Stimulated activated CD4-positive, alpha-beta T cell treated with anti-CD3 and anti-CD28 coated beads, Interleukin-12 subunit alpha, Interleukin-12 subunit beta, amount 100 ng/mL, for 4 hours (primary cell): Measurements from ENCODE around the gene CDH13.

ENCODE experiments used
- DNase-seq: peaks from one replicate; pipeline ENCODE4 v3.0.0-alpha.2; 2020

Gene CDH13

GRCh38 chr16:83136924-83137323 lies 510.2 kb downstream of the CDH13 start:
- no peak for DNase-seq

DNA sequence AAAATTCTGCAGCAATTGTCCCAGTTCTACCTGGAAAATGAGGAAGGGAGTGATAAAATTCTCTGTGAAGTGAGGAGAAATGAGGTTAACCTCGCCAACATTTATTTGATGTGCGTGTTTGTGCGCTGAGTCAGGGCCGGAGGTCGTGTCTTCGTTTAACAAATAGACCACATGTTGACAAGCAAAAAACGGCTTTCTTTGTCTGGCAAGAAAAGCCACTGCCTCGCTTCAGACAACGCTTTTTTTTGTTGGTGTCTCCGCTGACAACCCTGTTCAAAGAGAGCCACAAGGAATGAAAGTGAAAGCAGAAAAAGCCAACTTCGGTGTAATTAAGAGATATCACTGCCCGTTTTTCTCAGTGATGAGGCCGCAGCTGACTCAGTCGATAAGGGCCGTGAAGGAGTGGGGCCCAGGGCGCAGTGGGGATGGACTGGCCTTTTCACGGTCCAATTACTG lies 510.6 kb downstream of the CDH13 start:
- no peak for DNase-seq

DNA sequence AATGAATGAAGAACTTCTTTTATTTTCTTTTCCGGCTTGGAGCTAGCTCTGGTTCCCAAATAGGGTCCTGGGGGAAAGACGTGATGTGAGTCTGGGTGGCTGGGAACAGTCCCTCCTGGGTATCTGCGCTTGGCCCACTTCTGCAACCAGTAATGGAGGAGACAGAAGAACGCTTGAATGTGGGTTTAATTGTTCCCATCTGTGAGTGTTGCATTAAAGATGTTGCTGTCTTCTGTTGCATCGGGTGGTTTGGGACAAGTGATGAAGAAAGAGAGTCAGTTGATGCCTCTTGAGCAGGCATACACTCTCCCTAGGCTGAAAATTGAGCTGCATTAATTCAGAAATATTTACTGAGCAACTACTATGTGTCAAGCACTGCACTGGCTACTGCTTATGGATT lies 511.1 kb downstream of the CDH13 start:
- no peak for DNase-seq

DNA sequence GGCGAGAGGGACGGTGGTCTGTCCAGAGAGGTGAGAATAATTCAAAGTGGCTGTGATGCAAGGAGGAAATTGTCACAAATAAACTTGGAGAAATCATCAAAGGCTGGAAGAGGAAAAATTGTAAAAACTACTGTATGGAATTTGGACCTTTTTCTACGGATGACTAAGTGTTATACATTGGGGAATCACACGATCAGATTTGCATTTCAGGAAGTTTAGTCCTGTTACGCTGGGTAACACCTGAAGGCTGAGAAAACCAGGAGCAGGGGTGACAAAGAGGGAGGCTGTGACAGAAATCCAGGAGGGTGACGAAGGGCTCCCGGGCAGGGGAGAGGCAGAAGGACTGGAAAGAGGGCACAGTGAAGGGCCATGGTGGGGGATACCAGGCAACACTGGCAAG lies 511.7 kb downstream of the CDH13 start:
- DNase-seq = no peak

DNA sequence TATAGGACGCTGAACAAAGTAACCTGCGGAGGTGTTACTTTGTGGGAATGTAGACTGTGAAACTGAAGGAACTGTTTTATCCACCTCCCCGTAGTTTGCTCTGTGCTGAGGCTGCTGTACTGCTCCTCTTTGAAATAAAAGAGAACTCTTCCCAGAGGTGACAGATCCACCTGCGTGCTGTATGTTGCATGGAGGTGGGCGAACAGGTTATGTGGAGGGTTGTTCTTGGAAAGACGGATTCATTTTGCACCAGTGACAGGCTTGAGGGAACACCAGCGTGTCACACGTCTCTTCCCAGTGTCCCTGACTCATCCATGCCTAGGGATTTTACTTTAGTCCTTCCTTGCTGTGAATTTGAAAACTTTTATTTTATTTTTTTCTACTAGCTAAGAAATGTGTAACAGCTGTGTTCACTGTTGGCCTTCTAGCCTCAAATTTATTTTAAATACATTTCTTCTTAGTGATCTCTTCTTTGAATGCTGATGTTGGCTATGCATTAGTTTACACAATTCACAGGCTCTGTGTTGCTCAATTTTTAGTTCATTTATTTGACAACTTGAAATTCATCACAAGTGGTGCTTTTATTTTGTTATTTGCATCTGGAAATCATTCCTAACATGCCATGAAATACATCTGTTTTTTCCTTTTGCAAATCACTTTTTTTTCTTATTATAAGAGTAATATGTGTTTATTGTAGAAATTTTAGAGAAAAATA lies 512.4 kb downstream of the CDH13 start:
- DNase-seq = no peak

GRCh38 chr16:83143788-83144187 lies 517.0 kb downstream of the CDH13 start:
- no peak for DNase-seq

- no peak for DNase-seq
These were observed 518.5 kb downstream of the CDH13 start for GRCh38 chr16:83145297-83145696.

- no peak for DNase-seq
These were observed 520.5 kb downstream of the CDH13 start for GRCh38 chr16:83147244-83147643.

- no peak for DNase-seq
These were observed 531.7 kb downstream of the CDH13 start for GRCh38 chr16:83158320-83158957.

DNA sequence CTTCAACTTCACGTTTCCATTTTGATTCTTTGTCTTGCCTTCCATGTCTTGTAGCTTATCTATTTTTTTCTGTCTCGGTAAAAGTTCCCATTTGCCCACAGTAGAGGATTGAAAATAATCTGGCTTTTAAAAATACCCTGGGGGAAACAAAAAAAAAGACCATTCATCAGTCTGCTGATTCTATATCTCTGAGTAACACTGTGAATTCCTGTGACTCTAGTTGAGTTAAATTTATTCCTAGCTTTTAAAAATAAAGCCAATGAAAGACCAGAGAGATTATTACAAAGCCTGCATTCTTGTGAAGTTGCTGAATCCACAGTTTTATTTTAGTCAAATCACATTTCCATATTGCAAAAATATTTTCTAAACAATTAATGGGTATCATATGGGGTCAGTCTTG lies 532.3 kb downstream of the CDH13 start:
- no peak for DNase-seq

GRCh38 chr16:83160287-83161020 lies 533.7 kb downstream of the CDH13 start:
- no peak for DNase-seq

DNA sequence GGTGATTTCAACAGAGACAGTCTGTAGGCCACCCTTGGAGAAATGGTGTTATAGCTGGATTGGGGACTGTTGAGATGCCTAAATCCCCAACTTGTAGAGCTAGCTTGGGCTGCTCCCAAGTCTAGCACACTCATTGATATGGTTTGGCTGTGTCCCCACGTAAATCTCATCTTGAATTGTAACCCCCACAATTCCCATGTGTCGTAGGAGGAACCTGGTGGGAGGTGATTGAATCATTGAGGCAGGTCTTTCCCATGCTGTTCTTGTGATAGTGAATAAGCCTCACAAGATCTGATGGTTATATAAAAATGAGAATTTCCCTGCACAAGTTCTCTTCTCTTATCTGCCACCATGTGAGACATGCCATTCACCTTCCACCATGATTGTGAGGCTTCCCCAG lies 536.0 kb downstream of the CDH13 start:
- no peak for DNase-seq

GRCh38 chr16:83164816-83165215 lies 538.0 kb downstream of the CDH13 start:
- no peak for DNase-seq

GRCh38 chr16:83171396-83171795 lies 544.6 kb downstream of the CDH13 start:
- DNase-seq = no peak

DNA sequence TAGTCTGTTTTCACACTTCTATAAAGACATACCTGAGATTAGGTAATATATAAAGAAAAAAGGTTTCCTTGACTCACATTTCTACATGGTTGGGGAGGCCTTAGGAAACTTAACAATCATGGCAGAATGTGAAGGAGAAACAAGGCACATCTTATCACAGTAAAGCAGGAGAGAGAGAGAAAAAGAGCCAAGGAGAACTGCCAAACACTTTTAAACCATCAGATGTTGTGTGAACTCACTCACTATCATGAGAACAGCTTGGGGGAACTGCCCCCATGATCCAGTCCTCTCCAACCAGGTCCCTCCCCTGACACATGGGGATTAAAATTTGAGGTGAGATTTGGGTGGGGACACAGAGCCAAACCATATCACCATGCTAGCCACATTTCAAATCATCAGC lies 547.9 kb downstream of the CDH13 start:
- DNase-seq = no peak

DNA sequence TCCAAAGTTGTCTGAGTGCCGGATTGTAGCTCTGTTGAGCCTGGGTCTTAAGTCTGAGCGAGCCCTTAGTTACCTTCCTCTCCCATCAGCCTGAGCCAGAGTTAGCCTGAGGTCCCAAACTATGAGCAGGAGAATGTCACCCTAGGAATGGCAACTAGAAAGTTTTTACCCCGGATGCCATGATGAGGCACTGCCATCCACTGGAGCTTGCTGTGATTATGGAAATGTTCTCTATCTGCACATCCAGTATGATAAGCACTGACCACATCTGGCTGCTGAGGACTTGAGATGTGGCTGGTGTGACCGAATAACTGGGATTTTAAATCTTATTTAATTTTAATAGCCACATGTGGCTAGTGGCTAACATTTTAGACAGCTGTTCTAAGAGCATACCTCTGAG lies 550.0 kb downstream of the CDH13 start:
- DNase-seq = no peak

- DNase-seq = no peak
These were observed 559.1 kb downstream of the CDH13 start for GRCh38 chr16:83185902-83186301.

DNA sequence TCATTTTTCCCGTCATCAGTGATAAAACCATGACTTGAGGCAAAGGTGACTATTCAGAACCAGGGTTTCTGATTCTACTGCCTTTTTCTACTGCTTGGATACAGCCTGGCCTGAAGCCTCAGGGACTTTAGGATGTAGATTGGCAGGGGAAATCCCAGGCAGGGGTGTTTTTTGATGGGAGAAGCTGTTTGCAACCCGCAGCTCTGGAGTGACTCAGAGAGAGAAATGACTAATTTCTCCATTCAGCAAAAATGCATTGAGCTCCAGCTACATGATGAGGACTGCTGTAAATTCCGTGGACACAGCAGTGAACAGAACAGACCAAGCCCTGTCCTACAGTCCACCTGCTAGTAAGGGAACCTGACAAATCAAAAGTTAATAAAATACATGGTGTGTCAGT lies 560.6 kb downstream of the CDH13 start:
- DNase-seq = no peak

- no peak for DNase-seq
These were observed 570.0 kb downstream of the CDH13 start for GRCh38 chr16:83196796-83197195.

DNA sequence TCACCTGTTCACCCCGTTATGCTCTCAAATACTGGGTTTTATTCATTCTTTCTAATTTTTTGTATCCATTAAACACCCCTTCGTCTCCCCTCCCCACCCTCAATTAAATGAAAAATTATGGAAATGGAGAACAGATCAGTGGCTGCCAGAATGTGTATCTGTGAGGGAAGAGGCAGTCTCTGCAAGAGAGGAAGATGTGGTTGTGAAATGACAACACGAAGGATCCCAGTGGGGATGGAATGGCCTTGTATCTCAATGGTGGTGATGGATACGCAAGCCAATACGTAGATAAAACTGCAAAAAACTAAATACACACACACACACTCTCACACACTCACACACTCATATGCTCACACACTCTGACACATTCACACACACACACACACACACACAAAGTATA lies 570.7 kb downstream of the CDH13 start:
- no peak for DNase-seq

GRCh38 chr16:83198977-83199376 lies 572.2 kb downstream of the CDH13 start:
- no peak for DNase-seq

DNA sequence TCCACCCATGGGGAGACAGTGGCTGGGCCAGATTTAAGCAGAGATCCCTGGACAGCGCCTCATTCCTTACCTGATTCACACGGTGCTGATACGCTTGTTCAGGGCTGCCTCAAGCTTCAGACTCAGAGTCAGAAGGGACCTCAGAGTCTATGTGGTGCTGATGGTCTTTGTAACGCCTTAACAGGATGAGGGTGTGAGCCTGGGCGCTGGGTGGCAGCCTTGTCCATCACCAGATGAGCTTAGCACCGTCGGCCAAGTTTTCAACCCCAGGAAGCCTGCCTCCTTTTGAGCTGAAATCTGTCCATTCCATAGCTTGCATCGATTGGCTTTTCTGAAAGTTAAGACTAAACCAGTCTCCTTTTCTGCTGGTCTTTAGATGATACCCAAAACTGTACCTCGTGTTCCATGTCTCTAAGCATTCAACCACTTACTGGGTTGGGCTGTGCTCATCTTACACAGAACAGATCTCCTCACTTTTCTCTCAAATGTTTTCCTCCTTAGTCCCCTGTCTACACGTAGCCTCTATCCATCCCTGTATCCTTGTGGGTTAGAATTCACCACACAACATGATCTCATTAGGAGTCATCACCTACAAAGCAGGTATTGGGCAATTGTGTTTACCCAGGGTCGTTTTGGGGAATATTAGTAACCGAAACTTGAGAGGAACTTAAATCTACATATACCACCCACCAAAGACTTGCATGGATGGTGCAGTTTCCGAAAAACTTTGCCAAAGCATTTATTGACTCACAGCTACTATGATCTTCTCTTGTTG lies 573.4 kb downstream of the CDH13 start:
- no peak for DNase-seq

GRCh38 chr16:83201748-83202147 lies 575.0 kb downstream of the CDH13 start:
- no peak for DNase-seq
